Cardiac muscle cell (in vitro differentiated cells and primary cell): Measurements from ENCODE around the gene MRPS12. TPM values are rescaled to one million over a fixed set of nuclear protein-coding genes. Genes with fewer than 3 reads are reported as not detected.

Experiments used
- DNase-seq, 2 donors: peaks; one replicate each; pipeline versions ENCODE4 v3.0.0 to v3.0.0-alpha.2; 2010 to 2017; ENCODE audit warnings: low read depth in 1 of 2, low spot score in 1 of 2
- H3K27ac ChIP-seq: fragments of 200-600 bp; sonication (generic); 2 replicates; pipeline ENCODE4 v1.5.1; 2016
- H3K27me3 ChIP-seq: fragments of 200-600 bp; sonication (generic); 2 replicates; pipeline ENCODE4 v1.6.0; 2016; ENCODE audit warnings: control low read depth
- H3K36me3 ChIP-seq: fragments of 200-600 bp; sonication (generic); 2 replicates; pipeline ENCODE4 v1.5.1; 2016; ENCODE audit warnings: control low read depth
- H3K4me1 ChIP-seq: fragments of 200-600 bp; sonication (generic); 2 replicates; pipeline ENCODE4 v1.8.1; 2017; ENCODE audit warnings: low read depth, mild to moderate bottlenecking, mixed run types
- H3K4me3 ChIP-seq: fragments of 200-600 bp; sonication (generic); 2 replicates; pipeline ENCODE4 v1.5.1; 2016; ENCODE audit warnings: mild to moderate bottlenecking
- H3K9me3 ChIP-seq: fragments of 200-600 bp; sonication (generic); 2 replicates; pipeline ENCODE4 v1.5.1; 2017; ENCODE audit warnings: low read depth, mild to moderate bottlenecking, control low read depth
- CTCF ChIP-seq: IDR thresholded peaks from 2 replicates; pipeline ENCODE4 v1.5.1; 2012; ENCODE audit warnings: low read depth, mild to moderate bottlenecking, low read length
- polyA plus RNA-seq: library from polyadenylated mRNA; unstranded; fragments of >200 nt; fragmentation: Nextera tagmentation; extraction: Ambion mirVana; gene quantifications from 2 replicates; pipeline ENCODE4 v1.2.1, GENCODE V29; 2016
- total RNA-seq: library from RNA; depleted of rRNA; stranded (reverse); fragments of >200 nt; gene quantifications from 2 replicates; pipeline ENCODE4 v1.2.3, GENCODE V29; 2016

Gene MRPS12
- total and polyA plus RNA-seq, 2 experiments from 2014 or later = 52.0 to 72.2 TPM

DNA sequence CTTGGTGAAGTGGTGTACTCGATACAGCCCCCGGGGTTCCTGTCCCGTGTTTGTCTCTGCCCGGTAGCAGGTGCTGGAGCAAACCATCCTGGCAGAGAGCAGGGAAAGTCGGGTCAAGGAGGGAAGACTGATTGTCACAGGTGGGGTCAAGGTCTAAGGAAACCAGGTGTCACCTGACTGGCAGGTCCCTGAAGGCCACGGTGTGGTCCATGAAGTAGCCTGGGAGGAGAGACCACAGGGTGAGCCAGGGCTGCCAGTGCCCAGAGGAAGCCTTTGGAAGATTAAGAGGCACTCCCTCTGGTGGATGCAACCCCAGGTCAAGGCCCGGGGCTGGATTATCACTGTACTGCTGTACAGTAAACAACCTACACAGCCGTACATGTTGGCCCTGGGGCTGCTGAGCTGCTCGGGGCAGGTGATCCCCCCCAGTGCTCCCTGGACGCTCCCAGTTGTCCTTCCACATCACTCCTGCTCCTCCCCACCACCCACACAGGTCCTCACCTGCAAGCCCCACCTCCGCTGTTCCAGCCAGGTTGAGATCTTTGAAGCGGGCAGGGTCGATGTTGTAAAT lies 12.7 kb upstream of the MRPS12 start:
- peak overlapping the region; percentile 17 for H3K27ac ChIP-seq
- peak; percentile 19 for TF ChIP-seq CTCF
- no peaks in the 10 kb centered on the region for H3K4me1 ChIP-seq
- no peaks in the 10 kb centered on the region for H3K27me3 ChIP-seq
- peaks cover 9% of the 10 kb centered on the region for H3K36me3 ChIP-seq
- no peak overlapping the region for H3K4me3 ChIP-seq
- peak; percentile 15 to 19 for DNase-seq
- no peaks in the 10 kb centered on the region for H3K9me3 ChIP-seq

GRCh38 chr19:38918526-38918925 lies 12.2 kb upstream of the MRPS12 start:
- H3K9me3 ChIP-seq = no peaks in the 10 kb centered on the region
- peaks cover 9% of the 10 kb centered on the region for H3K36me3 ChIP-seq
- DNase-seq = no peak
- no peak overlapping the region for H3K4me3 ChIP-seq
- H3K27ac ChIP-seq = no peak overlapping the region
- no peaks in the 10 kb centered on the region for H3K4me1 ChIP-seq
- H3K27me3 ChIP-seq = no peaks in the 10 kb centered on the region
- no peak for TF ChIP-seq CTCF

DNA sequence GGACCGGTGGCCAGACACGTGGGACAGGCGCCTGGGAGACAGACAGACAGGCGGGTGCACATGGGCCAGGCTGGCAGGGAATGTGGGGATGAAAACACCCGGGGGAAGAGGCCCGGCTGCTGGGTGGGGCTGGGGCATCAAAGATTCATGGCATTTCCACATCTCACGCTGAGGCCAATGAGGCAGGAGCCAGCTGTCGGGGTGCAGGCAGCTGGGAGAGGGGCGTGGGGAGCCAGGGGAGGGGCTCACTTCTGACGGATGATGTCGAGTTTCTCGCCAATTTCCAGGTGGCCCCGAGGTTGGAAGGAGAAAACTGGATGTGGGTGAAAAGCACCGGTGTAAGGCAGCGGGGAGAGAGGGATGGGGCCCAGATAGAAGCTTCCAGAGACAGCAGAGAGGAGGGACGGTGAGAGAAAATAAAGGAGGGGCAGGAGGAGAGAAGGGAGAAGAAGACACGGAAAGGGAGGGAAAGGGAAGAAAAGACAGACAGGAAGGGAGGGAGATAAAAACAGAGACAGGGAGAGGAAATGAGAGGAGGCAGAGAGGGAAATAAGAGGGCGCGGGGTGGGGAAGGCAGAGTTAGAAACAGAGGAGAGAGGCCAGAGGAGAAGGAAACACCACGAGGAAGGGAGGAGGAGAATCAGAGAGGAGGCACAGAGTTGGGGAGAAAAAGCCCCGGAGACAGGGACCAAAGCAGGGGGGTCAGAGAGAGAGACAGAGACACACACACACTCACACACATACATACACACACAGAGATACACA lies 10.7 kb upstream of the MRPS12 start:
- DNase-seq = no peak
- Histone ChIP-seq H3K4me3 (no peak overlapping the region), H3K27ac (no peak overlapping the region)

GRCh38 chr19:38920602-38921419 lies 9.9 kb upstream of the MRPS12 start:
- no peak for TF ChIP-seq CTCF
- H3K4me1 ChIP-seq = no peaks in the 10 kb centered on the region
- no peaks in the 10 kb centered on the region for H3K27me3 ChIP-seq
- no peak for DNase-seq
- H3K4me3 ChIP-seq = no peak overlapping the region
- H3K9me3 ChIP-seq = no peaks in the 10 kb centered on the region
- no peak overlapping the region for H3K27ac ChIP-seq
- peaks cover 17% of the 10 kb centered on the region for H3K36me3 ChIP-seq

More for the DNA sequence above, 10.7 kb upstream of the MRPS12 start:
- Histone ChIP-seq H3K9me3 (no peaks in the 10 kb centered on the region), H3K36me3 (peaks cover 16% of the 10 kb centered on the region), H3K4me1 (no peaks in the 10 kb centered on the region), H3K27me3 (no peaks in the 10 kb centered on the region)
- TF ChIP-seq CTCF = no peak

DNA sequence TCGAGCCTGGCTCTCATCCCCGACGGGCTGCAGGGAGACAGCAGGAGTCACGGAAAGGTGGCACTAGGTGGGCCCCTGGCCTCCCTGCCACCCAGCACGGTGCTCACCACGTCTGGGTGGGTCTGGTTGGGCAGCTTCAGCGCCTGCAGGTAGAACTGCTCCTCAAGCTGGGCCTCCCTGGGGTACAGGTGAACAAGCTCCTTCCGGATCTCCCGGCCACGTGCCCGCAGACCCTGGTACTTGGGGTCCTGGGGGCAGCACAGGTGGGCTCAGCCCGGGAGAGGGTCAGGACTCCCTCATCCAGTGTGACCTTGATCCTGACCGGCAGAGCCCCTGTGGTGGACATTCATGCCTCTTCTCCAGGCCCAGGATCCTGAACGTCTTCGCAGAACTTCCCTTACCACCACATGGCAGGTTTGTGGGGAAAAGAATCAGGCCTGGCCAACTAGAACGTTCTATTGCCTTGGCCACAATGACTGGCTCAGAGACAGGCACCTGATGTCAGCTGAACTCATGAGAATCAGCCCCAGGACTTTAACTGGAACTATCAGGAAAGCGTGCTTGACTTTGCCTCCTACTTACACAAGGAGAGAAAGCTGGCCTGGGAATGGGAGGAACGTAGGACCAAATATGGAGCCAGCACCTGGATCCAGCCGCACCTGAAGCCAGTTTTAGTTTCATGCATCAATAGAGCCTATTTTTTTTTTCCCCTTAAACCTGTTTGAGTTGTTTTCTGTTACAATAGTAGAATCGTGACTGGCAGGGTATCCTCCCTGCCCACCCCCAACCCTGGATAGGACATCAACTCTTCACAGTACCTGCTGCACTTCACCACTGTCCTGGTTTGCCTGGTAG lies 9.1 kb upstream of the MRPS12 start:
- peaks cover 17% of the 10 kb centered on the region for H3K36me3 ChIP-seq
- no peak for DNase-seq
- no peak overlapping the region for H3K27ac ChIP-seq
- H3K9me3 ChIP-seq = no peaks in the 10 kb centered on the region
- no peak overlapping the region for H3K4me3 ChIP-seq
- H3K4me1 ChIP-seq = no peaks in the 10 kb centered on the region
- no peaks in the 10 kb centered on the region for H3K27me3 ChIP-seq
- TF ChIP-seq CTCF = no peak
